H1 (cell line): ENCODE measurements around the gene PRKN. TPM values are rescaled to one million over a fixed set of nuclear protein-coding genes. Genes with fewer than 3 reads are reported as not detected.

Source experiments
- CBX5 ChIP-seq: fragments of 300-800, 300-1000 bp; sonication (generic); IDR thresholded peaks from 2 replicates; pipeline ENCODE4 v1.7.1; 2016; ENCODE audit warnings: antibody characterized with exemption, low read length, low read depth
- EP300 ChIP-seq, 2 experiments: IDR thresholded peaks; 1 replicate in 1 of 2; 2 replicates in 1 of 2; pipeline ENCODE4 v1.6.1; 2011 to 2012; ENCODE audit warnings: low read depth in 2 of 2, low read length in 2 of 2, mild to moderate bottlenecking in 2 of 2, borderline replicate concordance in 1 of 2, inconsistent platforms in 1 of 2, moderate library complexity in 1 of 2
- HDAC2 ChIP-seq, 2 experiments: fragments of 300-600 bp in 1 of 2; sonication (generic) in 1 of 2; IDR thresholded peaks; 2 replicates each; pipeline ENCODE4 v1.6.1; 2011 to 2012; ENCODE audit warnings: low read depth in 2 of 2, low read length in 2 of 2, mild to moderate bottlenecking in 2 of 2, moderate library complexity in 2 of 2, borderline replicate concordance in 1 of 2, inconsistent platforms in 1 of 2
- polyA plus RNA-seq, 7 experiments: library from polyadenylated mRNA; depleted of rRNA in 3 of 7; stranded (reverse) in 5 of 7; unstranded in 2 of 7; fragments of >200 nt in 5 of 7; fragments of 200-250 nt in 2 of 7; gene quantifications; 1 replicate in 5 of 7; 2 replicates in 1 of 7; 4 replicates in 1 of 7; pipeline versions ENCODE4 v1.2.1 to v1.2.3, GENCODE V29; 2011 to 2013; ENCODE audit warnings: missing spikeins in 2 of 7, mixed read lengths in 2 of 7
- total RNA-seq: library from RNA; stranded (reverse); fragmentation: NEBNext Ultra II Directional; extraction: Animal tissue kit (Norgen Biotek cat#: 25700); gene quantifications from 2 replicates; pipeline ENCODE4 v1.2.1, GENCODE V29; 2021
- TF ChIP-seq, protein P1 (sequence below), 3 experiments: IDR thresholded peaks; 1 replicate in 2 of 3; 2 replicates in 1 of 3; pipeline versions ENCODE4 v1.5.1 to v1.6.1; 2011; ENCODE audit warnings: low read length in 3 of 3, mild to moderate bottlenecking in 3 of 3, inconsistent platforms in 2 of 3, low read depth in 1 of 3, moderate library complexity in 1 of 3; ENCODE audit not compliant: insufficient read depth in 1 of 3; ENCODE audit errors: control extremely low read depth in 1 of 3

The PRKN gene
- total and polyA plus RNA-seq, 2 of the 8 experiments (the other 6 are each of a cell fraction or from before 2014, with no cell fraction given), result 0.13 to 0.29 TPM

GRCh38 chr6:162409741-162410691 lies 317.6 kb downstream of the PRKN start (continued):
- TF ChIP-seq, protein P1, sequence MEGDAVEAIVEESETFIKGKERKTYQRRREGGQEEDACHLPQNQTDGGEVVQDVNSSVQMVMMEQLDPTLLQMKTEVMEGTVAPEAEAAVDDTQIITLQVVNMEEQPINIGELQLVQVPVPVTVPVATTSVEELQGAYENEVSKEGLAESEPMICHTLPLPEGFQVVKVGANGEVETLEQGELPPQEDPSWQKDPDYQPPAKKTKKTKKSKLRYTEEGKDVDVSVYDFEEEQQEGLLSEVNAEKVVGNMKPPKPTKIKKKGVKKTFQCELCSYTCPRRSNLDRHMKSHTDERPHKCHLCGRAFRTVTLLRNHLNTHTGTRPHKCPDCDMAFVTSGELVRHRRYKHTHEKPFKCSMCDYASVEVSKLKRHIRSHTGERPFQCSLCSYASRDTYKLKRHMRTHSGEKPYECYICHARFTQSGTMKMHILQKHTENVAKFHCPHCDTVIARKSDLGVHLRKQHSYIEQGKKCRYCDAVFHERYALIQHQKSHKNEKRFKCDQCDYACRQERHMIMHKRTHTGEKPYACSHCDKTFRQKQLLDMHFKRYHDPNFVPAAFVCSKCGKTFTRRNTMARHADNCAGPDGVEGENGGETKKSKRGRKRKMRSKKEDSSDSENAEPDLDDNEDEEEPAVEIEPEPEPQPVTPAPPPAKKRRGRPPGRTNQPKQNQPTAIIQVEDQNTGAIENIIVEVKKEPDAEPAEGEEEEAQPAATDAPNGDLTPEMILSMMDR (IDR thresholded peaks at IDR 0.05; ENCODE audit: control extremely low read depth in 1 of 3, insufficient read depth in 1 of 3, low read depth in 1 of 3, low read length in 3 of 3), result no peak
- TF ChIP-seq EP300 (IDR thresholded peaks at IDR 0.05; ENCODE audit: borderline replicate concordance in 1 of 2, low read depth in 2 of 2, low read length in 2 of 2) (no peak), CBX5 (no peak), HDAC2 (IDR thresholded peaks at IDR 0.05; ENCODE audit: borderline replicate concordance in 1 of 2, low read depth in 2 of 2, low read length in 2 of 2) (peak in 1 of 2 experiments; percentile 64; a peak in 1 of 4 replicates)
- TF ChIP-seq, all 59 proteins: peak for 3
